ENCODE results near the gene CAST.

CAST gene

DNA sequence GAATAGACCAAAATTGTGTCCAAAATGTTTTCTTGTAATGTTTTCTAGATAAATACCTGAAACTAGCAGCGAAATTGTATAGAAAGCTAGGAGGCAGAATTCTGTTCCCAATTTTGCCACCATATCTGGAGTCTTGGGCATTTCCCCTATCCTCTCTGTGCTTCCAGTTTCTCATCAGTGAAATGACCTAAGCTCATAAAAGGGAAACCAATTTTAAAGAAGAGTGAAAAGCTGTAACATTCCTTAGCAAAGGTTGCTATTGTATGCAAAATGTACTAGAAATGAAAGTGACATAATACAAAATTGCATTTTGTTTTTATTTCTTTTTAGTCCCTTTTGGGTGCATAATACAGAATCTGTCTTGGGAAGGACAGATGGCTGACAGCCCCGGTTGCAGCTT is 36.8 kb upstream of the CAST start:
- no peak overlapping the region for H3K4me3 ChIP-seq (ENCODE audit: low read depth, low read length)
- TF ChIP-seq CTCF (IDR thresholded peaks at IDR 0.05; ENCODE audit: low read depth, low read length), result no peak

DNA sequence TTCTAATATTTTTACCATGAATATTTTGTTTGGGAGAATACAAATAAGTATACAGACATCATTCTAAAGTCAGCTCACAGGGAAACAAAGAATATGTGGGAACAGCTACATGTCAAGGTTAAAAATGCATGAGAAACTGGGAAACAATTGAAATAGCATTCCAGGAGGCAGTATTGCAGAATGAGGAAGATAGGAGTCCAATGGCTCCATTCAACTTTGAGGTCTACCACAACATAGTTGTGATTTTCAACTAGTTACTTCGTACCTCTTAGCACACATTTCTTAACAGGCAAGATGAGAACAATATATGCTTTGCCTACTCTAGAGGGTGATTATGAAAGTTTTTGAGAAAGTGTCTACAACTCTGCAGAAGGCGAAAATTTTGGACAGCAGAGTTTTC is 35.2 kb upstream of the CAST start:
- TF ChIP-seq CTCF (IDR thresholded peaks at IDR 0.05; ENCODE audit: low read depth, low read length), result no peak
- no peak overlapping the region for H3K4me3 ChIP-seq (ENCODE audit: low read depth, low read length)

DNA sequence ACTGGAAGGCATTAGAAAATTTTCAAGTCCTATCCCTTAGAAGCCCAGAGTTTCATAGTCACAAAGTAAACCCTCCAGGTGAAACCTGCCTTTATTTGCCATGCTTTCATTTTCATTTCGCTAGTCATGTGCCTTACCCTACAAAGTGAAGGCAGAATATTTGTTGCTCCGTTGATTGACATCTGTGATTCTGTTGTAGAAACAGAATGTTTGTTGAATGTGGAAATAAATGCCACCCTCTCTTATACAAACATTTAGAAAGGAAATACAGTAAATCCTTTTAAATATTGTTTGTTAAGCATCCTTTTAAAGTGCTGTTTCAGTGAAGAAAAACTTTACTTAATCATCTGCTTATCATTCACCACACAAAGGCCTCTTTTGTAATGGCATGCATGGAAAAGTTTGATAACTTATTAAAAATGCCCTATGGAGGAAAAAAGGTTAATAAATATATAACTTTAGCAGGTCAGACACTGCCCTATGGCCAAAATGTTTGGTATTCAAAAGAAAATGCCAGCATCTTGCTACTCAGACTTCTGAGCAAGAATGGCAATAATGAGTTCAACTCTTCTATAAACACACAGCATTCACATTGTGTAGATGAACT is 34.3 kb upstream of the CAST start:
- no peak overlapping the region for H3K4me3 ChIP-seq (ENCODE audit: low read depth, low read length)
- no peak for TF ChIP-seq CTCF (IDR thresholded peaks at IDR 0.05; ENCODE audit: low read depth, low read length)

DNA sequence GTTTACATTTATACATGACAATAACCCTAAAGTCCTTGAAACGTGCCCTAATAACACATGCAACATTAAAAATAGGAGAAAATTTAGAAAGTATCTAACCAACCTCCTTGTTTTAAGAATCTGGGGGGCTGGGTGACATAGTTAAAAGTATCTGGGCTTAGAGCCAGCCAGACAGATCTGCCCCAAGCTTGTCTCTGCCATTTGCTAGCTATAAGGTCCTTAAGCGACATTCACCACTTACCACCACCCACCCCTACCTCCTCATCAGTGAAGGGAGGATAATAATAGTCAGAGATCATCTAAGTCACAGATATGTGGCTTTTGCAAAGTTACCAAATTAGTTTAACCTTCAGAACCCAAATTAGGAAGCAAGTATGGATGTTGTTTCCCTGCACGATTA is 33.8 kb upstream of the CAST start:
- H3K4me3 ChIP-seq (ENCODE audit: low read depth, low read length), result no peak overlapping the region
- no peak for TF ChIP-seq CTCF (IDR thresholded peaks at IDR 0.05; ENCODE audit: low read depth, low read length)

DNA sequence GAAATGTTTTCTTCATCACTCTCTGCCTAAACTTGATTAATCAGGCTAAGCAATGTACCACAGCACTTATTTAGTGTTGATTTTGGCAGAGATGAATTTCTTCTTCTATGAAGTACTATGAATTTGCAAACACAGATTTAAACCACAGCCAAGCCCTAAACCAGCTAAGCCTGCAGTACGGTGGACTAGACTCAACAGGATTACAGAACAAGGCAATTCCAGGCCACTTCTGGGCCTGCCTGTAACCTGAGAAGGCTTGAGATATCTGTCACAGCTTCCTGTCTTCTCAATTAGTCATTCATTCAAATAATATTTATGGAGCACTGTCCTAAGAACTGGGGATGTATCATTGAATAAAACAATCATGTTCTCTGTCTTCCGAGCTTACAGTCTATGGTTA is 32.4 kb upstream of the CAST start:
- H3K4me3 ChIP-seq (ENCODE audit: low read depth, low read length), result no peak overlapping the region
- no peak for TF ChIP-seq CTCF (IDR thresholded peaks at IDR 0.05; ENCODE audit: low read depth, low read length)

DNA sequence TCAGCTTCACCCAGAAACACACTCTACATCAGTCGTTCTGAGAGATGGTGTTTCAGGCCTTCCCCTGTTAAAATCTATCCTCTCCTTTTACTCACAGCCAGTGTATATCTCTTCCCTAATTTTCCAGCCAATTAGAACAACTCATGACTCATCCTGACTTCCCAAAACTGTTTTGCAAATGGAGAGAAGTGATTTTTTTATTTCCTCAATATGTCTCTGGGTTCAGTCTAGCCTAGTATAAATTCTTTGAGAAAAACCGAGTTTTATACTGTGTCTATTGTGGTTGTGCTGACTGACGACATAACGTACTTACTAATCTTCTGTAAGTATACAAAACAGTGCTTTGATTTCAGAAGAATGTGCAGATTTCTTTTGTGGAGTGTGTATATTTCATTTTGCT is 28.4 kb upstream of the CAST start:
- no peak overlapping the region for H3K4me3 ChIP-seq (ENCODE audit: low read depth, low read length)
- TF ChIP-seq CTCF (IDR thresholded peaks at IDR 0.05; ENCODE audit: low read depth, low read length), result no peak

DNA sequence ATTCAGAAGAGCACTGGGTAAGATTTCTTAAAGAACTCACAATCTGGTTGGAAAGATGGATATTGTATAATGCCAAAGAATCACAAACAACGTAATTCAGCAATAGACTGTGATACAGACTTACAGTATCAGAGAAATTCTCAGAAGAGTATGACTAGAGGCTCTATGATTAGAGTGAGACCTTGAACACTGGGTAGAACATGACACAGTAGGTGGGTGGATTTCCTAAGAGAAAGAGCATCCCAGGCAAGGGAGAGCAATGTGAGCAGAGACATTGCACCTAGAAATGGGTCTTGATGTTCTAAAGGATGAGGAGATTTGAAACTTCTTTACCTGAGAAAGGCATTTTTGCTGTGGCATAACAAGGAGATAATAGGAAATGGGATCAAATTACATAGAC is 27.3 kb upstream of the CAST start:
- TF ChIP-seq CTCF (IDR thresholded peaks at IDR 0.05; ENCODE audit: low read depth, low read length), result no peak
- no peak overlapping the region for H3K4me3 ChIP-seq (ENCODE audit: low read depth, low read length)
